Measurements from ENCODE around the gene SH3RF1. TPM values are rescaled to one million over a fixed set of nuclear protein-coding genes. Genes with fewer than 3 reads are reported as not detected.
"Not testable (repeated sequence)": the region's sequence is repeated elsewhere in the genome, so short reads cannot be mapped to it uniquely, and the experiment has no call there.

The SH3RF1 gene
- total RNA-seq, 1 donor from 2014 or later: 0.27 TPM

- intact Hi-C loops (cut with micrococcal nuclease): no loop called here
These were observed 68.5 kb downstream of the SH3RF1 start for GRCh38 chr4:169202145-169202699.

GRCh38 chr4:169201222-169202144 lies 69.3 kb downstream of the SH3RF1 start:
- intact Hi-C loops (cut with micrococcal nuclease): no loop called here

- intact Hi-C loops (cut with micrococcal nuclease): no loop called here
These were observed 70.3 kb downstream of the SH3RF1 start for GRCh38 chr4:169200361-169201030.

GRCh38 chr4:169199184-169199583 lies 71.6 kb downstream of the SH3RF1 start:
- intact Hi-C loops (cut with micrococcal nuclease): no loop called here

- intact Hi-C loops (cut with micrococcal nuclease): no loop called here
These were observed 72.6 kb downstream of the SH3RF1 start for GRCh38 chr4:169198167-169198566.

GRCh38 chr4:169197206-169197605 lies 73.5 kb downstream of the SH3RF1 start:
- intact Hi-C loops (cut with micrococcal nuclease): not testable (repeated sequence)

GRCh38 chr4:169195032-169195431 lies 75.7 kb downstream of the SH3RF1 start:
- intact Hi-C loops (cut with micrococcal nuclease): no loop called here

GRCh38 chr4:169189968-169190367 lies 80.8 kb downstream of the SH3RF1 start:
- intact Hi-C loops (cut with micrococcal nuclease): not testable (repeated sequence)

GRCh38 chr4:169189372-169189771 lies 81.4 kb downstream of the SH3RF1 start:
- intact Hi-C loops (cut with micrococcal nuclease): no loop called here

- intact Hi-C loops (cut with micrococcal nuclease): no loop called here
These were observed 82.6 kb downstream of the SH3RF1 start for GRCh38 chr4:169188204-169188603.

GRCh38 chr4:169185133-169185956 lies 85.4 kb downstream of the SH3RF1 start:
- intact Hi-C loops (cut with micrococcal nuclease): no loop called here

- intact Hi-C loops (cut with micrococcal nuclease): no loop called here
These were observed 86.1 kb downstream of the SH3RF1 start for GRCh38 chr4:169184686-169185085.

GRCh38 chr4:169184236-169184635 lies 86.5 kb downstream of the SH3RF1 start:
- intact Hi-C loops (cut with micrococcal nuclease): no loop called here

GRCh38 chr4:169183581-169183980 lies 87.2 kb downstream of the SH3RF1 start:
- intact Hi-C loops (cut with micrococcal nuclease): no loop called here

GRCh38 chr4:169179609-169180521 lies 90.9 kb downstream of the SH3RF1 start:
- intact Hi-C loops (cut with micrococcal nuclease): no loop called here

- intact Hi-C loops (cut with micrococcal nuclease): not testable (repeated sequence)
These were observed 92.7 kb downstream of the SH3RF1 start for GRCh38 chr4:169178092-169178491.

- intact Hi-C loops (cut with micrococcal nuclease): no loop called here
These were observed 95.3 kb downstream of the SH3RF1 start for GRCh38 chr4:169175476-169175875.

GRCh38 chr4:169175035-169175434 lies 95.7 kb downstream of the SH3RF1 start:
- intact Hi-C loops (cut with micrococcal nuclease): no loop called here

GRCh38 chr4:169174247-169174646 lies 96.5 kb downstream of the SH3RF1 start:
- intact Hi-C loops (cut with micrococcal nuclease): loop anchor here (1.0 kb wide), 1 partner anchor 34 kb away; no protein-coding TSS in a partner anchor

Measured in T-helper 1 cell treated with Interleukin-12 subunit alpha and Interleukin-12 subunit beta and Interleukin-4 antibody, amounts not matched to agents 30 ng/mL and 1 ng/mL, for 36 hours (primary cell).